ENCODE results near the gene PLD6. TPM values are rescaled to one million over a fixed set of nuclear protein-coding genes. Genes with fewer than 3 reads are reported as not detected.
A peak's percentile ranks its signal among the peaks of the same experiment; 100 is the strongest.

PLD6 gene
- total and polyA plus RNA-seq, 3 donors from 2014 or later, result 39.9 to 44.2 (median 41.5) TPM

DNA sequence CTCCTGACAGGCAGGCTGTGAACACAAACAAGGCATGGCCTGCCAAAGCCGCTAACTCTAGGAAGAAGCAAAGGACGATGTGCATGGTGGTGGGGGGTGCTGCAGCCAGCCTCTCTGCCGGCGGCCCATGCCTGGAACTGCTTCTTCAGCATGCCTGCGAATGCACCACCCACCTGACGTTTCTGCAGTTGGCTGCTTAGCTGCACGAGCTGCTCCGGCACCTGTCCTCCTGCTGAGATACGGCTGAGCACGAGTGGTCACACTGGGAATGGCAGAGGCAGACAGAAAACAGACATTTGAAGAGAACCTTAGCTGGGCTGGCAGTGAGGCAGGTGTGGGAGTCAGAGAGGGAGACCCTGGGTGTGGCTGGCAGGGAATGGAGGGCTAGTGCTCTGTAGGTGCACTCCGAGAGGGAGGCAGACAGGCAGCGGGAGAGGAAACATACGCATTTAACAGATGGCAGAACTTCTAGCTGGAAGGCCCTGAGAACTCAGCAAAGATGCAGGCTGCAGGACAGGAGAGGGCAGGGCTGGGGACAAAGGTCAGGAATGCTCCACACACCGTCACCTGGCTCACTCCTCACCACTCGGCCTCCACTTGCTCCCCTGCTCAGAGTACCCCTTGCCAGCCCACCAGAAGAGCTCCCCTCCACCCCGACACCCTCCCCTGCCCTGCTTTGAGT is 25.6 kb upstream of the PLD6 start:
- DNase-seq, result no peak
- intact Hi-C loops (cut with DNase I; ENCODE audit: low total_unique reads), result no loop called here
- TF ChIP-seq, protein P1, sequence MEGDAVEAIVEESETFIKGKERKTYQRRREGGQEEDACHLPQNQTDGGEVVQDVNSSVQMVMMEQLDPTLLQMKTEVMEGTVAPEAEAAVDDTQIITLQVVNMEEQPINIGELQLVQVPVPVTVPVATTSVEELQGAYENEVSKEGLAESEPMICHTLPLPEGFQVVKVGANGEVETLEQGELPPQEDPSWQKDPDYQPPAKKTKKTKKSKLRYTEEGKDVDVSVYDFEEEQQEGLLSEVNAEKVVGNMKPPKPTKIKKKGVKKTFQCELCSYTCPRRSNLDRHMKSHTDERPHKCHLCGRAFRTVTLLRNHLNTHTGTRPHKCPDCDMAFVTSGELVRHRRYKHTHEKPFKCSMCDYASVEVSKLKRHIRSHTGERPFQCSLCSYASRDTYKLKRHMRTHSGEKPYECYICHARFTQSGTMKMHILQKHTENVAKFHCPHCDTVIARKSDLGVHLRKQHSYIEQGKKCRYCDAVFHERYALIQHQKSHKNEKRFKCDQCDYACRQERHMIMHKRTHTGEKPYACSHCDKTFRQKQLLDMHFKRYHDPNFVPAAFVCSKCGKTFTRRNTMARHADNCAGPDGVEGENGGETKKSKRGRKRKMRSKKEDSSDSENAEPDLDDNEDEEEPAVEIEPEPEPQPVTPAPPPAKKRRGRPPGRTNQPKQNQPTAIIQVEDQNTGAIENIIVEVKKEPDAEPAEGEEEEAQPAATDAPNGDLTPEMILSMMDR (IDR thresholded peaks at IDR 0.05), result no peak
- no peak for TF ChIP-seq POLR2A (IDR thresholded peaks at IDR 0.05)
- Histone ChIP-seq H3K27ac (no peak overlapping the region), H3K9me3 (no peaks in the 10 kb centered on the region), H3K4me1 (peaks cover 37% of the 10 kb centered on the region), H3K4me3 (no peak overlapping the region), H3K36me3 (ENCODE audit: low read depth, missing control alignments) (no peaks in the 10 kb centered on the region), H3K27me3 (no peaks in the 10 kb centered on the region)
- 73 to 88% methylated on average over 16 of the region's 16 CpGs for WGBS, 2 donors

- no peak for DNase-seq
- H3K4me3 ChIP-seq, result no peak overlapping the region
- intact Hi-C loops (cut with DNase I; ENCODE audit: low total_unique reads), result no loop called here
- H3K4me1 ChIP-seq, result peaks cover 25% of the 10 kb centered on the region
- no peak for TF ChIP-seq POLR2A (IDR thresholded peaks at IDR 0.05)
- TF ChIP-seq, protein P1 (IDR thresholded peaks at IDR 0.05), result no peak
- 80 to 86% methylated on average over 25 to 26 of the region's 26 CpGs for WGBS, 2 donors
- no peak overlapping the region for H3K27ac ChIP-seq
- H3K36me3 ChIP-seq (ENCODE audit: low read depth, missing control alignments), result no peaks in the 10 kb centered on the region
- H3K27me3 ChIP-seq, result no peaks in the 10 kb centered on the region
- no peaks in the 10 kb centered on the region for H3K9me3 ChIP-seq
Measured at GRCh38 chr17:17229416-17230384, 23.6 kb upstream of the PLD6 start.

DNA sequence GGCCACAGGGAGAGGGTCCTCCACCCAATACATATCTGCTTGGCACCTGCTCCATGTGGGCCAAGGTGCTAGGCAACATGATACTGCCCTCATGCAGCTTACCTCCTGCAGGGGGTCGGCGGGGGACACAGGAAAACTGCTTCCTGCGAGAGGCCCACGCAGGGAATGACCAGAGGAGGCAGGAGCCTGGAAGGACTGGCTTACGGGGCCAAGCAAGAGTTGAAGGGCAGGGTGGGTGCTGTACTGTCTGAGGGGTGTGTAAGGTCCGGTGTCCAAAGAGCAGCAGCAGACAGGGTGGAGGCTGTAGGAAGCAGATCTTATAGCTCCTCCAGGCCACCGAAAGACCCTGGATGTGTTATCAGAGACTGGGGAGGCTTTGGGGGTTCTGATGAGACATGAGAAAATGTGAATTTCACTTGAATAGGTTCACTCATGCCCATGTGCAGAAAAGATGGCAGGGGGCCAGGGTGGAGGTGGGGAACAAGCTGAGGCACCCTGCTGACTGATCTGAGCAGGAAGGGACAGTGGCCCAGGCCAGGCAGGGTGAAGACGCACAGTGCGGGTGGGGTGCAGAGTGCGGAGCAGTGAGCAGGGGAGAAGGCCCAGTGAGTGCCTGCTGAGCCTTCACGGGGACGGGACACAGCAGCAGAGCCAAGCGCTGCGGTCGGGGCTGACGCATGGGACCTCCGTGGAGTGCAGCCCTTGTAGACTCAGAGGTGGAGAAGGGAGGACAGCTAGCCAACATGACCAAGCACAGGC is 22.6 kb upstream of the PLD6 start:
- H3K4me3 ChIP-seq, result no peak overlapping the region
- no peaks in the 10 kb centered on the region for H3K36me3 ChIP-seq (ENCODE audit: low read depth, missing control alignments)
- no peak for DNase-seq
- no peak overlapping the region for H3K27ac ChIP-seq
- no peaks in the 10 kb centered on the region for H3K9me3 ChIP-seq
- intact Hi-C loops (cut with DNase I; ENCODE audit: low total_unique reads), result no loop called here
- TF ChIP-seq, protein P1 (IDR thresholded peaks at IDR 0.05), result no peak
- no peak for TF ChIP-seq POLR2A (IDR thresholded peaks at IDR 0.05)
- WGBS, 2 donors, result 91 to 92% methylated on average over 17 of the region's 17 CpGs
- H3K4me1 ChIP-seq, result peaks cover 17% of the 10 kb centered on the region
- no peaks in the 10 kb centered on the region for H3K27me3 ChIP-seq

GRCh38 chr17:17227608-17228520 is 21.7 kb upstream of the PLD6 start:
- no peaks in the 10 kb centered on the region for H3K36me3 ChIP-seq (ENCODE audit: low read depth, missing control alignments)
- WGBS, 2 donors, result 80 to 88% methylated on average over 21 to 25 of the region's 25 CpGs
- no peak overlapping the region for H3K27ac ChIP-seq

More at GRCh38 chr17:17227608-17228520, 21.7 kb upstream of the PLD6 start:
- Histone ChIP-seq H3K27me3 (no peaks in the 10 kb centered on the region), H3K4me1 (peaks cover 14% of the 10 kb centered on the region), H3K9me3 (no peaks in the 10 kb centered on the region), H3K4me3 (no peak overlapping the region)
- DNase-seq, result peak; percentile 61
- TF ChIP-seq POLR2A (IDR thresholded peaks at IDR 0.05), result no peak
- TF ChIP-seq, protein P1 (IDR thresholded peaks at IDR 0.05), result no peak
- intact Hi-C loops (cut with DNase I; ENCODE audit: low total_unique reads), result no loop called here

Data from testis (tissue), 3 donors.